ENCODE measurements around the gene GLIS2.

Gene GLIS2

GRCh38 chr16:4301968-4302367 lies 13.9 kb upstream of the GLIS2 start:
- Histone ChIP-seq H3K4me1 (ENCODE audit: control insufficient read depth, insufficient read depth, low read length) (peaks cover 8% of the 10 kb centered on the region), H3K9ac (ENCODE audit: low read depth, low read length) (no peak overlapping the region), H3K4me3 (ENCODE audit: low read depth, low read length) (no peak overlapping the region), H3K36me3 (ENCODE audit: control insufficient read depth, insufficient read depth, low read length) (peaks cover 6% of the 10 kb centered on the region), H3K27me3 (ENCODE audit: control insufficient read depth, insufficient read depth, low read length) (no peaks in the 10 kb centered on the region), H3K9me3 (ENCODE audit: control insufficient read depth, insufficient read depth, low read length) (no peaks in the 10 kb centered on the region)

GRCh38 chr16:4303973-4304372 lies 11.9 kb upstream of the GLIS2 start:
- H3K9me3 ChIP-seq (ENCODE audit: control insufficient read depth, insufficient read depth, low read length) = no peaks in the 10 kb centered on the region
- H3K4me3 ChIP-seq (ENCODE audit: low read depth, low read length) = no peak overlapping the region
- no peak overlapping the region for H3K9ac ChIP-seq (ENCODE audit: low read depth, low read length)
- H3K4me1 ChIP-seq (ENCODE audit: control insufficient read depth, insufficient read depth, low read length) = peaks cover 9% of the 10 kb centered on the region
- H3K27me3 ChIP-seq (ENCODE audit: control insufficient read depth, insufficient read depth, low read length) = no peaks in the 10 kb centered on the region
- peaks cover 6% of the 10 kb centered on the region for H3K36me3 ChIP-seq (ENCODE audit: control insufficient read depth, insufficient read depth, low read length)

GRCh38 chr16:4306470-4307214 lies 9.2 kb upstream of the GLIS2 start:
- no peaks in the 10 kb centered on the region for H3K27me3 ChIP-seq (ENCODE audit: control insufficient read depth, insufficient read depth, low read length)
- no peaks in the 10 kb centered on the region for H3K9me3 ChIP-seq (ENCODE audit: control insufficient read depth, insufficient read depth, low read length)
- peaks cover 9% of the 10 kb centered on the region for H3K4me1 ChIP-seq (ENCODE audit: control insufficient read depth, insufficient read depth, low read length)
- H3K4me3 ChIP-seq (ENCODE audit: low read depth, low read length) = peak overlapping the region; percentile 92
- peaks cover 2% of the 10 kb centered on the region for H3K36me3 ChIP-seq (ENCODE audit: control insufficient read depth, insufficient read depth, low read length)
- peak overlapping the region; percentile 71 for H3K9ac ChIP-seq (ENCODE audit: low read depth, low read length)

GRCh38 chr16:4307215-4308037 lies 8.4 kb upstream of the GLIS2 start:
- H3K36me3 ChIP-seq (ENCODE audit: control insufficient read depth, insufficient read depth, low read length) = no peaks in the 10 kb centered on the region
- peak overlapping the region; percentile 92 for H3K4me3 ChIP-seq (ENCODE audit: low read depth, low read length)
- peak overlapping the region; percentile 71 for H3K9ac ChIP-seq (ENCODE audit: low read depth, low read length)
- H3K27me3 ChIP-seq (ENCODE audit: control insufficient read depth, insufficient read depth, low read length) = no peaks in the 10 kb centered on the region
- H3K9me3 ChIP-seq (ENCODE audit: control insufficient read depth, insufficient read depth, low read length) = no peaks in the 10 kb centered on the region
- peaks cover 9% of the 10 kb centered on the region for H3K4me1 ChIP-seq (ENCODE audit: control insufficient read depth, insufficient read depth, low read length)

- Histone ChIP-seq H3K27me3 (ENCODE audit: control insufficient read depth, insufficient read depth, low read length) (peaks cover 4% of the 10 kb centered on the region), H3K36me3 (ENCODE audit: control insufficient read depth, insufficient read depth, low read length) (no peaks in the 10 kb centered on the region), H3K9ac (ENCODE audit: low read depth, low read length) (no peak overlapping the region), H3K4me3 (ENCODE audit: low read depth, low read length) (no peak overlapping the region), H3K9me3 (ENCODE audit: control insufficient read depth, insufficient read depth, low read length) (no peaks in the 10 kb centered on the region), H3K4me1 (ENCODE audit: control insufficient read depth, insufficient read depth, low read length) (peaks cover 9% of the 10 kb centered on the region)
These were observed 6.6 kb upstream of the GLIS2 start for GRCh38 chr16:4309102-4309832.

GRCh38 chr16:4309833-4310266 lies 6.0 kb upstream of the GLIS2 start:
- Histone ChIP-seq H3K27me3 (ENCODE audit: control insufficient read depth, insufficient read depth, low read length) (peaks cover 9% of the 10 kb centered on the region), H3K9ac (ENCODE audit: low read depth, low read length) (no peak overlapping the region), H3K4me3 (ENCODE audit: low read depth, low read length) (no peak overlapping the region), H3K36me3 (ENCODE audit: control insufficient read depth, insufficient read depth, low read length) (no peaks in the 10 kb centered on the region), H3K9me3 (ENCODE audit: control insufficient read depth, insufficient read depth, low read length) (no peaks in the 10 kb centered on the region), H3K4me1 (ENCODE audit: control insufficient read depth, insufficient read depth, low read length) (peaks cover 11% of the 10 kb centered on the region)

GRCh38 chr16:4313563-4314531 lies 2.0 kb upstream of the GLIS2 start:
- H3K36me3 ChIP-seq (ENCODE audit: control insufficient read depth, insufficient read depth, low read length) = no peaks in the 10 kb centered on the region
- H3K9me3 ChIP-seq (ENCODE audit: control insufficient read depth, insufficient read depth, low read length) = no peaks in the 10 kb centered on the region
- peaks cover 13% of the 10 kb centered on the region for H3K4me1 ChIP-seq (ENCODE audit: control insufficient read depth, insufficient read depth, low read length)
- H3K27me3 ChIP-seq (ENCODE audit: control insufficient read depth, insufficient read depth, low read length) = peaks cover 9% of the 10 kb centered on the region
- H3K4me3 ChIP-seq (ENCODE audit: low read depth, low read length) = no peak overlapping the region
- H3K9ac ChIP-seq (ENCODE audit: low read depth, low read length) = no peak overlapping the region

- Histone ChIP-seq H3K36me3 (ENCODE audit: control insufficient read depth, insufficient read depth, low read length) (no peaks in the 10 kb centered on the region), H3K4me1 (ENCODE audit: control insufficient read depth, insufficient read depth, low read length) (peaks cover 14% of the 10 kb centered on the region), H3K27me3 (ENCODE audit: control insufficient read depth, insufficient read depth, low read length) (peaks cover 9% of the 10 kb centered on the region), H3K9me3 (ENCODE audit: control insufficient read depth, insufficient read depth, low read length) (no peaks in the 10 kb centered on the region), H3K9ac (ENCODE audit: low read depth, low read length) (no peak overlapping the region), H3K4me3 (ENCODE audit: low read depth, low read length) (peak overlapping the region; percentile 59)
These were observed 1.2 kb upstream of the GLIS2 start for GRCh38 chr16:4314532-4315185.

GRCh38 chr16:4316108-4316863 lies 419 bp downstream of the GLIS2 start:
- Histone ChIP-seq H3K9ac (ENCODE audit: low read depth, low read length) (peak overlapping the region; percentile 47), H3K4me3 (ENCODE audit: low read depth, low read length) (peak overlapping the region; percentile 79), H3K36me3 (ENCODE audit: control insufficient read depth, insufficient read depth, low read length) (no peaks in the 10 kb centered on the region), H3K9me3 (ENCODE audit: control insufficient read depth, insufficient read depth, low read length) (no peaks in the 10 kb centered on the region), H3K4me1 (ENCODE audit: control insufficient read depth, insufficient read depth, low read length) (peaks cover 14% of the 10 kb centered on the region), H3K27me3 (ENCODE audit: control insufficient read depth, insufficient read depth, low read length) (peaks cover 9% of the 10 kb centered on the region)

- Histone ChIP-seq H3K9me3 (ENCODE audit: control insufficient read depth, insufficient read depth, low read length) (no peaks in the 10 kb centered on the region), H3K4me3 (ENCODE audit: low read depth, low read length) (peak overlapping the region; percentile 79), H3K27me3 (ENCODE audit: control insufficient read depth, insufficient read depth, low read length) (peaks cover 9% of the 10 kb centered on the region), H3K4me1 (ENCODE audit: control insufficient read depth, insufficient read depth, low read length) (peaks cover 14% of the 10 kb centered on the region), H3K9ac (ENCODE audit: low read depth, low read length) (no peak overlapping the region), H3K36me3 (ENCODE audit: control insufficient read depth, insufficient read depth, low read length) (no peaks in the 10 kb centered on the region)
These were observed 1.1 kb downstream of the GLIS2 start for GRCh38 chr16:4316864-4317531.

Data from iPS-15b (cell line).